HUDEP-2 (cell line): ENCODE results near the gene ACTMAP.
A peak's percentile ranks its signal among the peaks of the same experiment; 100 is the strongest.
"Not testable (repeated sequence)": the region's sequence is repeated elsewhere in the genome, so short reads cannot be mapped to it uniquely, and the experiment has no call there.

Source experiments
- DNase-seq, 76 experiments: peaks; one replicate each; lab custom pipeline; 2025; ENCODE audit not compliant: unreplicated experiment in 76 of 76; lab: John Stamatoyannopoulos, UW

ACTMAP gene

GRCh38 chr19:40776932-40777644 is 26.8 kb upstream of the ACTMAP start:
- peak in 72 of 76 experiments; percentile 40 to 96 (median 87) for DNase-seq

- DNase-seq: no peak
Observed at GRCh38 chr19:40776364-40776763, 26.1 kb upstream of the ACTMAP start.

- DNase-seq: no peak
Observed at GRCh38 chr19:40775632-40776022, 25.4 kb upstream of the ACTMAP start.

- no peak for DNase-seq
Observed at GRCh38 chr19:40774916-40775631, 24.8 kb upstream of the ACTMAP start, which contains the start of gene MIA. Gene MIA, plus strand, starts transcription at chr19:40775521. Its CDS starts 22 bp downstream, at chr19:40775543.

DNA sequence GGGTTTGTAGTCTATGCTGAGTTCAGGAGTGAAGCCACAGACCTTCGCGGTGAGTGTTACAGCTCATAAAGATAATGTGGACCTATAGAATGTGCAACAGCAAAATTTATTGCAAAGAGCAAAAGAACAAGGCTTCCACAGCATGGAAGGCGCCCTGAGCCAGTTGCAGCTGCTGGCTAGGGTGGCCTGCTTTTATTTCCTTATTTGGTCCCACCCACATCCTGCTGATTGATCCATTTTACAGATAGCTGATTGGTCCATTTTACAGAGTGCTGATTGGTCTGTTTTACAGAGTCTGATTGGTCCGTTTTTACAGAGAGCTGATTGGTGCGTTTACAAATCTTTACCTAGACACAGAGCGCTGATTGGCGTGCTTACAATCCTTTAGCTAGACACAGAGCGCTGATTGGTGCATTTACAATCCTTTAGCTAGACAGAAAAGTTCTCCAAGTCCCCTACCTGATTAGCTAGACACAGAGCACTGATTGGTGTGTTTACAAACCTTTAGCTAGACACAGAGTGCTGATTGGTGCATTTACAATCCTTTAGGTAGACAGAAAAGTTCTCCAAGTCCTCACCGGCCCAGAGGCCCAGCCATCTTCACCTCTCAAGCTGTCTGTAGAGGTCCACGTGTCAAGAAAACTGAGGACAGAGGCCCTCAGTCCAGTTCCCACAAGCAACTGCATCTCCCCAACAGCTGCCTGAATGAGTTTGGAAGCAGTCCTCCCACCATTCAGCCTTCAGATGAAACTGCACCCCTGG is 21.0 kb upstream of the ACTMAP start:
- DNase-seq: peak in 9 of 76 experiments; percentile 14 to 29 (median 18)

- DNase-seq: no peak
Observed at GRCh38 chr19:40768869-40769268, 18.6 kb upstream of the ACTMAP start.

DNA sequence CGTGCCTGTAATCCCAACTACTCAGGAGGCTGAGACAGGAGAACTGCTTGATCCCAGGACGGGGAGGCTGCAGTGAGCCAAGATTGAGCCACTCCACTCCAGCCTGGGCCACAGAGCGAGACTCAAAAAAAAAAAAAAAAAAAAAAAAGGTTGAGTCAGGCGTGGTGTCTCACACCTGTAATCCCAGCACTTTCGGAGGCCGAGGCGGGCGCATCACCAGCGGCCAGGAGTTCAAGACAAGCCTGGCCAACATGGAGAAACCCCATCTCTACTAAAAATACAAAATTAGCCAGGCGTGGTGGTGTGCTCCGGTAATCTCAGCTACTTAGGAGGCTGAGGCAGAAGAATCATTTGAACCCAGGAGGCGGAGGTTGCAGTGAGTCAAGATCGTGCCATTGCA is 16.1 kb upstream of the ACTMAP start:
- DNase-seq: not testable (repeated sequence)

- no peak for DNase-seq
Observed at GRCh38 chr19:40763963-40764362, 13.7 kb upstream of the ACTMAP start.

DNA sequence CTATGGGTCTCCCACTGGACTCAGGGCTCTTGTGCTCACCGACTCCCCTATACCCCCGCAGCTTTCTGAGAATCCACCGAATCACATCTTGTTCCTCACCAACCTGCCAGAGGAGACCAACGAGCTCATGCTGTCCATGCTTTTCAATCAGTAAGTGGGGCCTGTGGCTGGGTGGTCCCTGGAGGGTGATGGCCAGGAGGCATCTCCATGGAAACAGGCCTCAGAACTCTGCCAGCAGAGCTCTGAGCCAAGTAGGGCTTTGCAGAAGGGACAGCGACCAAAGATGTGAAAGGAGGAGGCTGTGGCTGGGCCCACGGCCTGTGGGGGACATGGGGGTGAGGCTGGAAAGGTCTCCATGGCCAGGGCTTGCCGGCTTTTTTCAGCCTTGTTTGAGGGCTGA is 13.2 kb upstream of the ACTMAP start:
- no peak for DNase-seq

DNA sequence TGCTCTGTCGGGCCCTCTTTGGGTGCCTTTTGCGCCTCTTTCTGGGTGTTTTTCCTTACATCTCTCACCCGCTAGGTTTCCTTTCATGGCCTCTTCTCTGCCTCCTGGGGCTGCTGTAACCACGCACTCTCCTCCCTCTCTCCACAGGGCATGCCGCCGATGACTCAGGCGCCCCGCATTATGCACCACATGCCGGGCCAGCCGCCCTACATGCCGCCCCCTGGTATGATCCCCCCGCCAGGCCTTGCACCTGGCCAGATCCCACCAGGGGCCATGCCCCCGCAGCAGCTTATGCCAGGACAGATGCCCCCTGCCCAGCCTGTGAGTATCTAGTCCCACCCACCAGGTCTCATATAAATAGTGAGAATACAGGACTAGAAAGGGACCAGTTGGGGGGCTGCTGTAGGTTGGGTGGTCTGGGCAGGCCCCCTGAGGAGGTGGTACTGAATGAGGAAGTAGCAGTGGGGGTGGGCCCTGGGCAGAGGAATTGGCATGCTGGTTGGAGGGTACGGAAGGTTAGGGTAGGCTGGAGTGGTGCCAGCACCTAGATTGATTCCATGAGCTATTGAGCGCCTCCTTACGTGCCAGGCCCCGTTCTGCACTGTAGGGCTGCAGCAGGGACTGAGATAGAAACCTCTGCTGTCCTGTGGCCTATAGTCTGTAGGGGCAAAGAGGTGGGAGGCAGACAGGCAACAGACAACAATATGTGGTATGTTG is 12.6 kb upstream of the ACTMAP start:
- no peak for DNase-seq

DNA sequence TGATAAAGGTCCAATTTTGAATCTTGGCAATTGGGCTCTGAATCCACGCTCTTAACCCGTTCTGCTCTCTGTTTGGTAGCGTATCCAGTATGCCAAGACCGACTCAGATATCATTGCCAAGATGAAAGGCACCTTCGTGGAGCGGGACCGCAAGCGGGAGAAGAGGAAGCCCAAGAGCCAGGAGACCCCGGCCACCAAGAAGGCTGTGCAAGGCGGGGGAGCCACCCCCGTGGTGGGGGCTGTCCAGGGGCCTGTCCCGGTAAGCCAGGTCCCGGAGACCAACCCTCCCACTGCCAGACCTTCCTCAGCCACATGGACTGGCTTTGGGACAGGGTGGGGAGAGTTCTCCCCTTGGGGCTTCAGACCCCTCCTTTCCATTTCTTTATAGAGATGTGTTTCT is 9.1 kb upstream of the ACTMAP start:
- DNase-seq: no peak

DNA sequence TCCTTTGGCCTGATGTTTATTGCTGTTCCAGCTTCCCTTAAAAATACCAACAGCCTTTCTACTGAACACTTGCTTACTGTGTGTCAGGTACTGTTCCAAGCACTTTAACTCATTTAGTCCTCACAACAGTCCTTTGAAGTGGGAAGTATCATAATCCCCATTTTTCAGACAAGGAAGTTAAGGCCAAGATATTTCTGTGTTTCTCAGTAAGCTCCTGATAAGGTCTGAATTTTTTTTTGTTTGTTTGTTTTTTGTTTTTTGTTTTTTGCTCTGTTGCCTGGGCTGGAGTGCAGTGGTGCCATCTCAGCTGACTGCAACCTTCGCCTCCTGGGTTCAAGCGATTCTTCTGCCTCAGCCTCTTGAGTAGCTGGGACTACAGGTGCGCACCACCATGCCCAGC is 8.2 kb upstream of the ACTMAP start:
- no peak for DNase-seq

DNA sequence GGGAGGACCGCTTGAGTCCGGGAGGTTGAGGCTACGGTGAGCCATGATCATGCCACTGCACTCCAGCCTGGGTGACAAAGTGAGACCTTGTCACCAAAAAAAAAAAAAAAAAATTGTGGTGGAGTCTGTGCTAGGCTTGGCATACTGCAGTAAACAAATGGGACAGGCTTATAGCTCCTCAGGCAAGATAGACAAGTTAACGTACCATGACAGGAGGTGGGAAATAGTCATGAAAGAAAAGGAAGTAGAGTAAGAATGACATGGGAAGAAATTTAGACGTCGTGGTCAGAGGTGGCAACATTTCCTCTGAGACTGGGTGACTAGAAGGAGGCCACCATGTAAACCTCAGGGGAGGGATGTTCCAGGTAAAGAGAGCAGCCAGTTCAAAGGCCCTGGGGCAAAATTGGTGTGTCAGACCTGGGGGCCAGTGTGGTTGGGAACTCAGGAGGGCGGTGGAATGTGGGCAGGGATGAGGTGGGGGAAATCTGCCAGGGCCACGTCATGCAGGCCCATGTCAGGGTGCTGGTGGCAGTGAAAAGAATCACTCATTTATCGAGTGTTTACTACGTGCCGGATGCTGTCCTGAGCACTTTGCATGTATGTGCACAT is 6.3 kb upstream of the ACTMAP start:
- no peak for DNase-seq

DNA sequence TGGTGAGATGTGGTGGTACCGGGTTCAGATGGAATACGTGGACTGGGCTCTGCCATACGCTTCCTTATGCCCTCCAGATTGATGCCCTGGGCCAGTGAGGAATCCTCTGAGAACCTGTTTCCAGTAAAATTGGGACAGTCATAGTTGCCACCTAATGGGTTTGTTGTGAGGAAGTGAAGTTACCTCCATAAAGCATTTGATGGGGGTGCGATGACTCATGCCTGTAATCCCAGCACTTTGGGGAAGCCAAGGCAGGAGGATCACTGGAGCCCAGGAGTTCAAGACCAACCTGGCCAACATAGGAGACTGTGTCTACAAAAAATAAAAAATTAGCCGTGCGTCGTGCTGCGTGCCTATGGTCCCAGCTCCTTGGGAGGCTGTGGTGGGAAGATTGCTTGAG is 5.5 kb upstream of the ACTMAP start:
- DNase-seq: no peak

GRCh38 chr19:40755248-40755624 is 5.0 kb upstream of the ACTMAP start:
- DNase-seq: no peak

GRCh38 chr19:40754611-40755247 is 4.5 kb upstream of the ACTMAP start:
- no peak for DNase-seq

DNA sequence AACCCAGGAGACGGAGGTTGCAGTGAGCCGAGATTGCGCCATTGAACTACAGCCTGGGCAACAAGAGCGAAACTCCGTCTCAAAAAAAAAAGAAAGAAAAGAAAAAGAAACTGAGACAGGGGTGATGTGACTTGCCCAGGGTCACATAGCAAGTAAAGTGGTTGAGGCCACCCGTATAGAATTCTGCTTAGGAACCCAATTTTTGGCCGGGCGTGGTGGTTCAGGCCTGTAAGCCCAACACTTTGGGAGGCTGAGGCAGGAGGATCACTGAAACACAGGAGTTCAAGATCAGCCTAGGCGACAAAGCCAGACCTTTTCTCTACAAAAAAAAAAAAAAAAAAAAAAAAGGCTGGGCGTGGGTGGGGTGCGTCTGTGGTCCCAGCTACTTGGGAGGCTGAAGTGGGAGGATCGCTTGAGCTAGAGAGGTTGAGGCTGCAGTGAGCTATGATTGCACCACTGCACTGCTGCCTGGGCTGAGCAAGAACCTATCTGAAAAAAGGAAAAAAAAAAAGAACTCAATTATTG is 2.0 kb upstream of the ACTMAP start:
- DNase-seq: peak in 15 of 76 experiments; percentile 8 to 38 (median 18)

DNA sequence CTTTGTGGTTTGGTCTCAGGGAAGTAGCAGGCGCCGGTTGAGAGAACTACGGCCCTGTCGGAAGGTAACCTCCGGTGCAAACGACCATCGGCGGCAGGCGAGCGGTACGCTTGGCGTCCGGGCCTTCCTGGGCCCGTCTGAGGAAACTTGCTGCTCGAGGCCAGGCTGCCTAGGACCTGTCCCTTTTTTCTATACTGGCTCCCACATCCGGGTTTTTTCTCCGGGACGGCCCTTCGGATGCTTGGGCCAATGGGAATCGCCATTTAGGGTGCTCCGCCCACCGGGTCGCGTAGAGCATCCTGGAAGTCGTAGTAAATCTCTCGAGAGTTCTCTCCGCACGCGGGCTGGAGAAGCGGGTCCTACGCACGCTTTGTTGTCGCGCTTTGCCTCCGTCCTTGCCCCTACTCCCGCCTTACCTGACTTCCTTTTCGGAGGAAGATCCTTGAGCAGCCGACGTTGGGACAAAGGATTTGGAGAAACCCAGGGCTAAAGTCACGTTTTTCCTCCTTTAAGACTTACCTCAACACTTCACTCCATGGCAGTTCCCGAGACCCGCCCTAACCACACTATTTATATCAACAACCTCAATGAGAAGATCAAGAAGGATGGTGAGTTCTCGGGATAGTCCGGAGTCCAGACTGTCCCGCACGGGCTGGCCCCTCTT is 729 bp upstream of the ACTMAP start, which contains the start of gene SNRPA:
SNRPA (plus strand) TSS at position 330 of the 664 bp plus-strand sequence; CDS start at position 536, 206 bp downstream.
- peak; percentile 60 to 100 (median 98) for DNase-seq

DNA sequence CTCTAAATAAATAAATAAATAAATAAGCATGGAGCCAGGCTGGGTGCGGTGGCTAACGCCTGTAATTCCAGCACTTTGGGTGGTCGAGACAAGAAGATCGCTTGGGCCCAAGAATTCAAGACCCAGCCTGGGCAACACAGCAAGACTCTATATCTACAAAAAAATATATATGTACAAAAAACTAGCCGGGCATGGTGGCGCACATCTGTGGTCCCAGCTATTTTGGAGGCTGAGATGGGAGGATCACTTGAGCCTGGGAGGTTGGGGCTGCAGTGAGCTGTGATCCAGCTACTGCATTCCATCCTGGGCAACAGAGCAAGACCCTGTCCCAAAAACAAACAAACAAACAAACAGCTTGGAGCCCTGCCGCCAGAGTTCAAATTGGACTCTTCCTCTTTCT is 2.7 kb downstream of the ACTMAP start:
- no peak for DNase-seq
